Pancreas (tissue), 10 donors: ENCODE results near the gene FAM181A. TPM values are rescaled to one million over a fixed set of nuclear protein-coding genes. Genes with fewer than 3 reads are reported as not detected.
A peak's percentile ranks its signal among the peaks of the same experiment; 100 is the strongest.

Experiments
- ATAC-seq, 4 donors: fragments of 200-7000 bp; cut with Tn5 transposase; one replicate each; pipeline versions ENCODE4 v1.8.0 to v1.9.1; 2020; ENCODE audit warnings: mild to moderate bottlenecking in 4 of 4, moderate library complexity in 4 of 4
- DNase-seq, 6 donors: peaks; one replicate each; pipeline ENCODE4 v3.0.0-alpha.2; 2020
- FAIRE-seq: peaks from 2 replicates; lab custom pipeline; 2012; peaks lifted over from hg19 to GRCh38; lab: Jason Lieb, UNC
- H3K27ac ChIP-seq, 4 donors: fragments of 200-600 bp; sonication (generic); 1 replicate in 3 of 4; 2 replicates in 1 of 4; pipeline versions ENCODE4 v1.5.0 to v1.8.0; 2020
- H3K27me3 ChIP-seq, 4 donors: fragments of 200-600 bp; one replicate each; pipeline ENCODE4 v1.8.0; 2021
- H3K36me3 ChIP-seq, 3 donors: fragments of 200-600 bp; sonication (generic) in 1 of 3; one replicate each; pipeline versions ENCODE4 v1.5.0 to v1.8.0; 2020 to 2021
- H3K4me1 ChIP-seq, 3 donors: fragments of 200-600 bp; one replicate each; pipeline ENCODE4 v1.8.0; 2021
- H3K4me3 ChIP-seq, 4 donors: fragments of 200-600 bp; sonication (generic) in 2 of 4; one replicate each; pipeline versions ENCODE4 v1.5.0 to v1.8.0; 2020 to 2021
- H3K9me3 ChIP-seq, 4 donors: fragments of 200-600 bp; one replicate each; pipeline ENCODE4 v1.8.0; 2021
- WGBS, 2 donors: extraction: QIAGEN DNeasy Blood & Tissue Kit; methylation state at CpG; one replicate each; pipeline ENCODE4 v1.1.7; 2013; 5-methylcytosine and 5-hydroxymethylcytosine counted together
- intact Hi-C, 3 donors: fragments of 100-400 bp; cut with DNase I; formaldehyde crosslinking; loops; one replicate each; pipeline versions ENCODE4 v1.11.1 to v1.14.2; 2022
- polyA plus RNA-seq, 2 donors: library from polyadenylated mRNA; stranded (reverse); fragments of 200-250 nt; gene quantifications; one replicate each; pipeline ENCODE4 v1.2.3, GENCODE V29; 2013
- total RNA-seq, 6 donors: library from RNA; stranded (reverse); fragmentation: NEBNext Ultra II Directional in 4 of 6; extraction: Animal tissue kit (Norgen Biotek cat#: 25700) in 4 of 6; gene quantifications; one replicate each; pipeline versions ENCODE4 v1.2.1 to v1.2.4, GENCODE V29; 2021 to 2023
- TF ChIP-seq, protein P1 (sequence below), 4 donors: fragments of 200-600 bp; sonication (generic) in 3 of 4; IDR thresholded peaks; one replicate each; pipeline versions ENCODE4 v1.5.0 to v1.8.0; 2021; ENCODE audit warnings: antibody characterized with exemption in 4 of 4
- donor health status: healthy with polysubstance abuse.
- donor health status: DM: no; HTN: no; CAD: no; lungs with moderate emphysema.
- donor health status: DM: no; HTN: no; CAD: no.
- donor health status: control.
- donor health status: control.
- donor health status: Bipolar disorder and iron deficiency.
- donor health status: DM: yes; HTN: yes; CAD: no.
- donor health status: DM: no; HTN: no; CAD: no.
- donor health status: DM: no; HTN: no; CAD: no.
- donor health status: DM: yes; HTN: yes; CAD: no.

Gene FAM181A
- total and polyA plus RNA-seq, 8 donors, result not detected

DNA sequence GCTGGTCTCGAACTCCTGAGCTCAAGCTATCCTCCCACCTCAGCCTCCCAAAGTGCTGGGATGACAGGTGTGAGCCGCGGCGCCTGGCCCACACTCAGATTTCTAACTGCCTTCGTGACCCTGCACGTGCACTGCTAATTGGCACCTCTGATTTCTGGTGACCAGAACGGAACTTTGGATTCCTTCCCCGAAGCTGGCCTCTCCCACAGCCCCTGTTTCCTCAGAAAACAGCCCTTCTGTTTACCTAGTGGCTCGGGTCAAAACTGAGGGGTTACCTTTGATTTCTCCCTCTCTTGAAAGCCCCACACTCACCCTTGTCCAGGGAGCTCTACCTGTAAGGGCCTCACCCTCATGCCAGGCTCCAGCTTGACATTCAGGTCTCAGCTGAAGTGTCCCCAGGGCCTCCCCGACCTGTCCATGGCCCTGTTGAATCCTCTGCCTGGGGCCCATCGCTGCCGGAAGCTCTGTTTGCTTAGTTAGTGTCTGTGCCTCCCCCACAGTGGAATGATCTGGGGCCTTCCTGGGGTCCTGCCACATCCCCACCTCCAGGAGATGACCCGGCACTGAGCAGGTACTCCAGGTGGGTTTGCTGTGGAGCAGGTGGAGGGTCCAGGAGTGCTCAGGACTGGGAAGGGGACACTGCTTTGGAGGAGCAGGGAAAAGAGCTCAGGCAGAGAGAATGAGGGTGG lies 24.4 kb upstream of the FAM181A start:
- TF ChIP-seq, protein P1, sequence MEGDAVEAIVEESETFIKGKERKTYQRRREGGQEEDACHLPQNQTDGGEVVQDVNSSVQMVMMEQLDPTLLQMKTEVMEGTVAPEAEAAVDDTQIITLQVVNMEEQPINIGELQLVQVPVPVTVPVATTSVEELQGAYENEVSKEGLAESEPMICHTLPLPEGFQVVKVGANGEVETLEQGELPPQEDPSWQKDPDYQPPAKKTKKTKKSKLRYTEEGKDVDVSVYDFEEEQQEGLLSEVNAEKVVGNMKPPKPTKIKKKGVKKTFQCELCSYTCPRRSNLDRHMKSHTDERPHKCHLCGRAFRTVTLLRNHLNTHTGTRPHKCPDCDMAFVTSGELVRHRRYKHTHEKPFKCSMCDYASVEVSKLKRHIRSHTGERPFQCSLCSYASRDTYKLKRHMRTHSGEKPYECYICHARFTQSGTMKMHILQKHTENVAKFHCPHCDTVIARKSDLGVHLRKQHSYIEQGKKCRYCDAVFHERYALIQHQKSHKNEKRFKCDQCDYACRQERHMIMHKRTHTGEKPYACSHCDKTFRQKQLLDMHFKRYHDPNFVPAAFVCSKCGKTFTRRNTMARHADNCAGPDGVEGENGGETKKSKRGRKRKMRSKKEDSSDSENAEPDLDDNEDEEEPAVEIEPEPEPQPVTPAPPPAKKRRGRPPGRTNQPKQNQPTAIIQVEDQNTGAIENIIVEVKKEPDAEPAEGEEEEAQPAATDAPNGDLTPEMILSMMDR (IDR thresholded peaks at IDR 0.05), result no peak
- ATAC-seq (no peak), FAIRE-seq (no peak), DNase-seq (peak in 1 of 6 donors; percentile 36)
- H3K27me3 ChIP-seq, result no peaks in the 10 kb centered on the region
- H3K4me3 ChIP-seq, result no peak overlapping the region
- intact Hi-C loops, result no loop called here
- H3K9me3 ChIP-seq, result no peaks in the 10 kb centered on the region
- H3K27ac ChIP-seq, result no peak overlapping the region
- 90 to 91% methylated on average over 13 of the region's 13 CpGs for WGBS, 2 donors
- H3K4me1 ChIP-seq, result peaks cover 0 to 4% (median 0%) of the 10 kb centered on the region in 3 donors
- H3K36me3 ChIP-seq, result no peaks in the 10 kb centered on the region

DNA sequence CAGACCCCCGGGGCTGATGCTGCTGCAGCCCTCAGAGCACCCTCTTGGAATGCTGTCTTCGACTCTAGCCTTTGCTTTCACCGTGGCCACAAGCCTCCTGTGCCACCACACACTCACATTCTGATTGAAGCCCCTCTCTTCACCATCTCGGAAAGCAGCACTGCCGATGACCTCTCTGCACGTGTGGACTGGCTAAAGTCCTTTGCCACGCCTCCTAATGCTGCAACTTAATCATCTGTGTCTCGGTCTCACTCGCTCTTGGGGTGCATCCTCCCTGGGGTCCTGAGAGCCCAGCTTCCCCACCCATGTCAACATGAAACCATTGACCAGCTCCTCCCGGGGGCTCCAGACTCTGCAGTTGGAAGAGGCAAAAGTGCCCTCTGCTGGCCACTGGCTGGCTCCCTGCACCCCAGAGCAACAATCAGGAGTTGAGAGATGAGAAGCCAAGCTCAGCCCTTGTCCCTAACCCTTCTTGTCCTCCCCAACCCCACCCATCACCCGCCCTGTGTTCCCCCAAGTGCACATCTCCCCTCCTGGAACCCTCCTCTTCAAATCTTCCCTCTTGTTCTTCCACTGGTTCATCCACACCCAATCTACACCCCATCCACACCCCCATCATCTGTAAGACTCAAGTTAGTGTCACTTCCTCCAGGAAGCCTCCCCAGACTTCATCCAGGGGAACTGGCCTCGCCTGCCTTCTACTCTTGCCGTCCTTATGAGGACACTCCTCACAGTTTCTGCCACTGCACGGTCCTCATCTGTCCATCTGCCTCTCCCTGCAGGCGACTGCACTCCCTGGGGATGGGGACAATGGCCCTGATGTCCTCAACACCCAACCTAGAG lies 23.6 kb upstream of the FAM181A start:
- DNase-seq (peak in 1 of 6 donors; percentile 51), FAIRE-seq (no peak), ATAC-seq (peak in 1 of 4 donors; percentile 30)
- H3K27ac ChIP-seq, result no peak overlapping the region
- H3K27me3 ChIP-seq, result no peaks in the 10 kb centered on the region
- H3K9me3 ChIP-seq, result no peaks in the 10 kb centered on the region
- peaks cover 0 to 4% (median 0%) of the 10 kb centered on the region in 3 donors for H3K4me1 ChIP-seq
- TF ChIP-seq, protein P1 (IDR thresholded peaks at IDR 0.05), result no peak
- H3K36me3 ChIP-seq, result no peaks in the 10 kb centered on the region
- intact Hi-C loops, result no loop called here
- 59 to 61% methylated on average over 15 of the region's 15 CpGs for WGBS, 2 donors
- H3K4me3 ChIP-seq, result no peak overlapping the region

DNA sequence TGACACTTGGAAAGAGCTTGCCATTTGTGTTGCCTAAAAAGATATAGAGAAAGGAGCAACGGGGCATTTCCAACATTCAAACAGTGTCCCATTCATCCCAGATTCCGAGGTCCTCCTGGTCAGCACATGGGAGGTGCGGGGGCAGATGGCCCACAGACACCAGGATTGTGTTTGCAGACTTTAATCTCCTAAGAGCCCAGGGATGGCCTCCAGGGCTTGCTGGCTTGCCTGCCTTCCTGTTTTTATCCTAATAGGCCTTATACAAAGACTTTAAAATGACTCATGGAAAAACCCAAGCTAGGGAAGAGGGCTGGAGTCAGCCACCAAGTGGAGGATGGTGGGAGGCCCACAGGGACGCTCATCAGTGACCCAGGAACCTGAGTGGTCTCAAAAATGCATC lies 21.5 kb upstream of the FAM181A start:
- Histone ChIP-seq H3K9me3 (no peaks in the 10 kb centered on the region), H3K4me1 (peaks cover 0 to 4% (median 0%) of the 10 kb centered on the region in 3 donors), H3K27me3 (no peaks in the 10 kb centered on the region), H3K4me3 (no peak overlapping the region), H3K27ac (no peak overlapping the region), H3K36me3 (no peaks in the 10 kb centered on the region)
- DNase-seq, result peak in 1 of 6 donors; percentile 3
- intact Hi-C loops, result no loop called here
- TF ChIP-seq, protein P1 (IDR thresholded peaks at IDR 0.05), result no peak
- WGBS, 2 donors, result 76 to 77% methylated on average over 4 of the region's 4 CpGs
- ATAC-seq, result peak in 1 of 4 donors; percentile 32
- FAIRE-seq, result no peak

DNA sequence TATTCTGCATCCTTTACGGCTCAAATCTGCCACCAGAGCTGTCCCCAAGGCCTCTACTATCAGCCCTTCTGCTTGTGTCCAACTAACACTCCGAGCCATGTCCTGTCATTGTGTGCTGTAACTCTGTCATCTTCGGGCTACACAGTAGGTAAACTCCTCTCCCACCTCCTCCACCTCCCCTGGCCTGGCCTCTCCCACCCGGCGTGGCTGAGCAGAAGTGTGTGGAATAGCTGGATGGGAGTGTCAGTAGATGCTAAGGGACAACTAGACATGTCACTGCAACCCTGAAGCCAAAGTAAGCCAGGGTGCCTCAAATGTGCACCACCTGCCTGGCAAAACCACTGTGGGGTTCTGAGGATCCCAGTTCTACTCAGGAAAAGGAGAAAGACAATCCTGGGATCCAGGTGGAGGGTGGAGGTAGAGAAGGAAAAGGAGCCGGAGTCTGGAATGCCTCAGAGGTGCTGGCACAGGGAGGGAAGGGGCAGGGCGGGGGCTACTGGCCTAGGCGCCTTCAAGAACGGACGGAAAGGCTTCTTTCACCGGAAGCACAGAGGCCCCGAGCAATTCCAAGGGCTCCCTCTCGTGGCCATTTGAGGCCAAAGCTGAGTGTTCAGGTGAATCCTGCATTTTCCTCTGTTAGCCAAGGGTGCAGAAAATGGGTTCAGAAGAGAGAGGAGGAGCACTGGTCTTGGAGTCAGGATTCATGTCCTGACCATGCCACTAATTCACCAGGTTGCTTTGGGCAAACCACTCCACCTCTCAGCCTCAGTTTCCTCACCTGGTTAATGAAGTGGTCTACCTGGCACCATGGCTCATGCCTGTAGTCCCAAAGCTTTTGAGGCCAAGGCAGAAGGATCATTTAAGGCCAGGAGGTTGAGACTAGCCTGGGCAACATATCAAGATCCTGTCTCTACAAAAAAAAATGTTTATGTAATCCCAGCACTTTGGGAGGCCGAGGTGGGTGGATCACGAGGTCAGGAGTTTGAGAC lies 20.5 kb upstream of the FAM181A start:
- peaks cover 0 to 4% (median 0%) of the 10 kb centered on the region in 3 donors for H3K4me1 ChIP-seq
- H3K4me3 ChIP-seq, result no peak overlapping the region
- 48 to 55% methylated on average over 15 of the region's 15 CpGs for WGBS, 2 donors
- H3K36me3 ChIP-seq, result no peaks in the 10 kb centered on the region
- no peaks in the 10 kb centered on the region for H3K27me3 ChIP-seq
- no peak overlapping the region for H3K27ac ChIP-seq
- FAIRE-seq (no peak), ATAC-seq (peak in 3 of 4 donors; percentile 78 to 84 (median 82)), DNase-seq (peak in 4 of 6 donors; percentile 29 to 78 (median 61))
- no peaks in the 10 kb centered on the region for H3K9me3 ChIP-seq
- TF ChIP-seq, protein P1 (IDR thresholded peaks at IDR 0.05), result peak; percentile 34 to 63 (median 49)
- intact Hi-C loops, result no loop called here
